Dedifferentiated amniotic fluid mesenchymal stem cell (primary cell): ENCODE measurements around the gene GANC.

Experiments used
- DNase-seq: peaks from one replicate; pipeline ENCODE4 v3.0.0-alpha.2; 2016; ENCODE audit errors: extremely low spot score

Gene GANC

GRCh38 chr15:42384597-42384996 is 111.6 kb downstream of the GANC start:
- DNase-seq, result no peak

- no peak for DNase-seq
Measured at GRCh38 chr15:42385206-42385979, 112.4 kb downstream of the GANC start.

DNA sequence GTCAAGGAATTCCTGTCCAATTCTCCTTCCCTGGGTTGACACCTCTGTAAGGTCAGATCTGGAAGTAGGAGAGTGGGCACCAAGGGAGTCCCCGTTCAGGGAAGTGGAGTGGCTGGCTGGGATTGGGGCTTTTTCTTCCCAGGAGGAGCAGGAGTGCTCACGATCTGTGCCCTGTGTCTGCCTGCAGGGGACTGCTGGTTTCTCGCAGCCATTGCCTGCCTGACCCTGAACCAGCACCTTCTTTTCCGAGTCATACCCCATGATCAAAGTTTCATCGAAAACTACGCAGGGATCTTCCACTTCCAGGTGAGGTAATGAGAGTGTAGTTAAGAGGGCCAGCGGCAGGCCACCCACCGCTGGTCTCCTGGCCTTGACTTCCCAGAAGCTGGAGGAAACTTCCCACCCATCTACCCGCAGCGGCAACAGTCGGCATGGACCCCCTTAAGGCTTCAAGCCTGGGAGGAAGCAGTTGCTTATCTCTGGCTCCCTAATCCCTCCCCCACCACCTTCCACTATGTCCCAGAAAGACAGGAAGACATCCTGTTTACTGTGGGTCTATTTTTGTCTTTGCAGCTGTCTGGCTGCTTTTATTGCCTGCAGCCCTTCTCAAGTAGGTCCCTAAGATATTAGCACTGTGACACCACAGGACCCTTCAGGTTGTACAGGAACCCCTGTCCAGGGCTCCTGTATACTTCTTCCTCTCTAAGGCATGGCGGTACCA is 113.1 kb downstream of the GANC start:
- no peak for DNase-seq

DNA sequence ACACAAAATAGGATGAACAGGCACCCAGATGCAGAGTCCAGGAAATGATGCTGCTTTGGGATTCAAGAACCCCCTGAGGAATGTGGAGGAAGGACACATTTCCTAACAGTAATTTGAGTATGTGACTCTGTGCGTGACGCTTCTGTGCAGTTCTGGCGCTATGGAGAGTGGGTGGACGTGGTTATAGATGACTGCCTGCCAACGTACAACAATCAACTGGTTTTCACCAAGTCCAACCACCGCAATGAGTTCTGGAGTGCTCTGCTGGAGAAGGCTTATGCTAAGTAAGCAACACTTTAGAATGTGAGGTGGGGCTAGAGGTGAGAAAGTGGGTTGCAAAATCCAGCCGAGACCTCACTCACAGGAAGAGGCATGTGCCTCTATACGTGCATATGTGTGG is 114.6 kb downstream of the GANC start:
- DNase-seq, result no peak

DNA sequence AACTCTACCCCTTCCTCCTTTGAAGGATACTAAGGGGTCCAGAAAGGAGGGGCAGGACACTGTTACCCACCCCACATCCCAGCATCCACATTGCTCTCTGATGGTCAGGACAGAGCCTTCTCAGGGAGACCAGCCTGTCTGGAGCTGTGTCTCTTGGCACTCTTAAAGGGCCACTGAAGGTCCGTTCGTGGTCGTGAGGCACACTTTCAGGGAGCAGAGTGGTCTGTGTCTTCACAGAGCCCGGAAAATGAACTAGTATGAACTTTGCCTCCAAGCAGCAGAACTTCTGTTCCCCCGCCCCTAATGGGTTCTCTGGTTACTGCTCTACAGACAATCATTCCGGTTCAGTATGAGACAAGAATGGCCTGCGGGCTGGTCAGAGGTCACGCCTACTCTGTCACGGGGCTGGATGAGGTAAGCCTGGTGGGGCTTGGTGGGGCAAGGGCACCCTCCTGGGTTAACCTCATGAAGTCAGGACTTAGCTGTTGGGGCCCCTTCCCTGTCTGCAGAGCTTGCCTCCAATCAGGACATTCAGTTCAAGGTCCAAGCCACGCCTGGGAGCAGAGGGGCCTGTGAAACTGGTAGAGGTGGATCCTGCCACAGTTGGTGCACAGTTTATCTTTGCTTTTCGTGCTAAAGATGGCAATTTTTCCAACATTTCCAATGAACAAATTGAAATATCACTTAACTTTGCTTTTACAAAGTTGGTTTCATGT is 119.5 kb downstream of the GANC start:
- no peak for DNase-seq

- DNase-seq, result no peak
Measured at GRCh38 chr15:42394106-42394505, 121.1 kb downstream of the GANC start.

DNA sequence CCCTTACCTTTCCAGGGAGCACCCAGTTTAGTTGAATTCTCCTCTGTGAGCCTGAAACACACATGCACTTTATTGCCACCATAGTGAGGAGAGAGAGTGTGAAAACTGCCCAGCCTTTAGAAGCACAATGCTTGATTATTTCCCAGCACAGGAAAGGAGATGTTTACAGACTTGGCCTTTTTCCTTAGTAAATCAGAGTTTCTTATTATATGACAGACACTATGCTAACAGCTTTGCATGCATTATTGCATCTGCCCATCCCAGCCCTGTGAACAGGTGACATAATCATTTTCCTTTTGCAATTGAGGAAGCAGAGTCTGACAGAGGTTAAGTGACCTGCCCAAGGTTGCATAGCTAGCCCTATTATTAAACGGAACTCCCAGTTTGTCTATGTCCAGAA is 122.8 kb downstream of the GANC start:
- no peak for DNase-seq

- DNase-seq, result no peak
Measured at GRCh38 chr15:42401544-42402454, 128.8 kb downstream of the GANC start.

DNA sequence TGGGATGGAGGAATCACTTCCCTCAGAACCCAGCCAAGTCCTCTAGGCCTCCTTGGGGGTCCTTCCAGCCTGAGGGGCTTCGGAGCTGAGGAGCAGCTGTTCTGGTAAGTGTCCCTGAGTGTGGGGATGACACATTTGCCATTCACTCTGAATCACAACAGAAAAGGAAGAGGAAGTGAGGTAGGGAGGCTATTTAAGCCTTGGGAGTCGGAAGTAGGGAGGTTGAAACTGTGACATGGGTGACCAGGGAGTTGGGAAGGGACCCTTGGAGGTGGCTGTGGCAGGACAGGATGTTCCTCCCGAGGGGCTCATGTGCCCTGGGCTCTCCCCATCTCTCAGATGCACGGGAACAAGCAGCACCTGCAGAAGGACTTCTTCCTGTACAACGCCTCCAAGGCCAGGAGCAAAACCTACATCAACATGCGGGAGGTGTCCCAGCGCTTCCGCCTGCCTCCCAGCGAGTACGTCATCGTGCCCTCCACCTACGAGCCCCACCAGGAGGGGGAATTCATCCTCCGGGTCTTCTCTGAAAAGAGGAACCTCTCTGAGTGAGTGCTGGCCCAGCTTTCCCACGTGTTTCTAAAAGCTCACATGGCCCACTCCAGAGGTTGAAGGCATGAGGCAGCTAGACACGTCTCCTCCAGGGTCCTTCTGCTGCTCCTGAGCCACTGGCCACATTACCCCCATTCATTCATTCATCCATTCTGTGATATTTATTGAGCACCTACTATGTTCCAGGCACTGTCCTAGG is 129.6 kb downstream of the GANC start:
- DNase-seq, result no peak

GRCh38 chr15:42403389-42403788 is 130.4 kb downstream of the GANC start:
- DNase-seq, result no peak

DNA sequence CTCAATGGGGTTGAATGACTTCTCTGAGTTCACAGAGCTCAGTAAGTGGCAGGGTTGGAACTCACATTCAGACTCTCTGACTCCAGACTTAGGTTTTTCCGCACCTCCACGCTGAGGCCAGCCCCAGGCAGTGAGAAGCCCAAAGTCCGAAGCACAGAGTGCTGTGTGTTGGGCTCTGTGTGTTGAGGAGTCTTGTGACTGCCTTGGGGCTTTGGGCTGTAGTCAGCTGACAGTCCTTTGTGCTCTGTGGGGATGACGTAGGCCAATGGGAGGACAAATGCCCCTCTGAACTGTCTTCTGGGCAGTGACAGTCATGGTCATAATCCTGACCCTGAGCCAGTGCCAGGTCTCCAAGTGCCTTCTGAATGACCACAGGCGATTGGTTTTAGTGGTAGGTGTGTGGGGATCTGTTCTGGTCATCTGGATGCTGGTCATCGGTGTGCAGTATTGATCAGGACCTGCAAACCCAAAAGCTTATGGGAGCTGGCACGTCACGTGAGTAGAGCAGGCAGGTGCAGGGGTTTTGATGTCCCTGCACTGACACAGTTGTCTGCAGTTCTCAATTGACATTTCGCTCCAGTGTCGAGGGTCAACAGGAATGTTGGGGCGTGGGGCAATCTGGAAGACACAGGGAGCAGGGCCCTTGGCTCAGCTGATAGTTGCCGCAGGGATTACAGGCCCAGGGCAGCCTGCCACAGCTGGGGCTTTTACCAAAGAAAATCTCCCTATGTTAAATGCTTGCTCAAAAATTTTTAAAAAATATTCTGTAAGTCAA is 131.6 kb downstream of the GANC start:
- no peak for DNase-seq

GRCh38 chr15:42405863-42406482 is 133.0 kb downstream of the GANC start:
- DNase-seq, result no peak
